PFSK-1 (cell line): Measurements from ENCODE around the gene ATP2A1.

Experiments
- FOXP2 ChIP-seq: optimal IDR thresholded peaks from 2 replicates; pipeline ENCODE3; 2011; ENCODE audit warnings: borderline replicate concordance, control low read depth, inconsistent platforms; ENCODE audit not compliant: insufficient read depth; ENCODE audit errors: extremely low read length, extremely low read depth
- POLR2AphosphoS5 ChIP-seq: IDR thresholded peaks from 2 replicates; pipeline ENCODE4 v1.6.1; 2012; ENCODE audit warnings: low read depth, mild to moderate bottlenecking, control low read depth, low read length, moderate library complexity
- SIN3A ChIP-seq: IDR thresholded peaks from 2 replicates; pipeline ENCODE4 v1.6.1; 2012; ENCODE audit warnings: mild to moderate bottlenecking, low read length, moderate library complexity, borderline replicate concordance; ENCODE audit not compliant: insufficient read depth
- TAF1 ChIP-seq: IDR thresholded peaks from 2 replicates; pipeline ENCODE4 v1.6.1; 2012; ENCODE audit warnings: low read length, control low read depth, borderline replicate concordance; ENCODE audit not compliant: insufficient read depth
- TF ChIP-seq, protein P1 (sequence below), 2 experiments: IDR thresholded peaks; 2 replicates each; pipeline versions ENCODE4 v1.6.1 to v1.8.0; 2011 to 2012; ENCODE audit warnings: low read depth in 2 of 2, low read length in 2 of 2, control low read depth in 1 of 2, inconsistent platforms in 1 of 2, mild to moderate bottlenecking in 1 of 2, moderate library complexity in 1 of 2; ENCODE audit not compliant: insufficient read depth in 1 of 2

The ATP2A1 gene

DNA sequence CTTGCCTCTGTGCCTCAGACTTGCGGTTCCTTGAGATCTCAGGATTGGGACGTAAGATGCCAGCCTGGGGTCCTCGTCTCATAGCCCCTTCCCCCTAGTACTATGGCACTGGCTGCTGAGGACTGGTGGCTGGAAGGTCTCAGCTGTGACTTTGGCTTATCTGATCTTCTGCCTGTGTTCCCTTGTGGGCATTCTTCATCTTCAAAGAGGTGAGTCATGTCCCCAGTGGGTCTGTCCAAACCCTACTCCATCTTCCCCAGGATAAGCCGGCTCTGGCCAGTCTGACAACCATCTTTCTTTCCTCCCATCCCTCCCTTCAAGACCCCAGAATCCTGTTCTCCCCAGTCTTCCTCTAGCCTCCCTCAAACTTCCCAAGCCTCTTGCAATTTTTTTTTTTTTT, 57.1 kb downstream of the ATP2A1 start:
- TF ChIP-seq SIN3A (no peak), TAF1 (no peak), FOXP2 (no peak), POLR2AphosphoS5 (no peak)
- TF ChIP-seq, protein P1, sequence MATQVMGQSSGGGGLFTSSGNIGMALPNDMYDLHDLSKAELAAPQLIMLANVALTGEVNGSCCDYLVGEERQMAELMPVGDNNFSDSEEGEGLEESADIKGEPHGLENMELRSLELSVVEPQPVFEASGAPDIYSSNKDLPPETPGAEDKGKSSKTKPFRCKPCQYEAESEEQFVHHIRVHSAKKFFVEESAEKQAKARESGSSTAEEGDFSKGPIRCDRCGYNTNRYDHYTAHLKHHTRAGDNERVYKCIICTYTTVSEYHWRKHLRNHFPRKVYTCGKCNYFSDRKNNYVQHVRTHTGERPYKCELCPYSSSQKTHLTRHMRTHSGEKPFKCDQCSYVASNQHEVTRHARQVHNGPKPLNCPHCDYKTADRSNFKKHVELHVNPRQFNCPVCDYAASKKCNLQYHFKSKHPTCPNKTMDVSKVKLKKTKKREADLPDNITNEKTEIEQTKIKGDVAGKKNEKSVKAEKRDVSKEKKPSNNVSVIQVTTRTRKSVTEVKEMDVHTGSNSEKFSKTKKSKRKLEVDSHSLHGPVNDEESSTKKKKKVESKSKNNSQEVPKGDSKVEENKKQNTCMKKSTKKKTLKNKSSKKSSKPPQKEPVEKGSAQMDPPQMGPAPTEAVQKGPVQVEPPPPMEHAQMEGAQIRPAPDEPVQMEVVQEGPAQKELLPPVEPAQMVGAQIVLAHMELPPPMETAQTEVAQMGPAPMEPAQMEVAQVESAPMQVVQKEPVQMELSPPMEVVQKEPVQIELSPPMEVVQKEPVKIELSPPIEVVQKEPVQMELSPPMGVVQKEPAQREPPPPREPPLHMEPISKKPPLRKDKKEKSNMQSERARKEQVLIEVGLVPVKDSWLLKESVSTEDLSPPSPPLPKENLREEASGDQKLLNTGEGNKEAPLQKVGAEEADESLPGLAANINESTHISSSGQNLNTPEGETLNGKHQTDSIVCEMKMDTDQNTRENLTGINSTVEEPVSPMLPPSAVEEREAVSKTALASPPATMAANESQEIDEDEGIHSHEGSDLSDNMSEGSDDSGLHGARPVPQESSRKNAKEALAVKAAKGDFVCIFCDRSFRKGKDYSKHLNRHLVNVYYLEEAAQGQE (IDR thresholded peaks at IDR 0.05; ENCODE audit: insufficient read depth in 1 of 2, low read depth in 2 of 2, low read length in 2 of 2) = no peak

DNA sequence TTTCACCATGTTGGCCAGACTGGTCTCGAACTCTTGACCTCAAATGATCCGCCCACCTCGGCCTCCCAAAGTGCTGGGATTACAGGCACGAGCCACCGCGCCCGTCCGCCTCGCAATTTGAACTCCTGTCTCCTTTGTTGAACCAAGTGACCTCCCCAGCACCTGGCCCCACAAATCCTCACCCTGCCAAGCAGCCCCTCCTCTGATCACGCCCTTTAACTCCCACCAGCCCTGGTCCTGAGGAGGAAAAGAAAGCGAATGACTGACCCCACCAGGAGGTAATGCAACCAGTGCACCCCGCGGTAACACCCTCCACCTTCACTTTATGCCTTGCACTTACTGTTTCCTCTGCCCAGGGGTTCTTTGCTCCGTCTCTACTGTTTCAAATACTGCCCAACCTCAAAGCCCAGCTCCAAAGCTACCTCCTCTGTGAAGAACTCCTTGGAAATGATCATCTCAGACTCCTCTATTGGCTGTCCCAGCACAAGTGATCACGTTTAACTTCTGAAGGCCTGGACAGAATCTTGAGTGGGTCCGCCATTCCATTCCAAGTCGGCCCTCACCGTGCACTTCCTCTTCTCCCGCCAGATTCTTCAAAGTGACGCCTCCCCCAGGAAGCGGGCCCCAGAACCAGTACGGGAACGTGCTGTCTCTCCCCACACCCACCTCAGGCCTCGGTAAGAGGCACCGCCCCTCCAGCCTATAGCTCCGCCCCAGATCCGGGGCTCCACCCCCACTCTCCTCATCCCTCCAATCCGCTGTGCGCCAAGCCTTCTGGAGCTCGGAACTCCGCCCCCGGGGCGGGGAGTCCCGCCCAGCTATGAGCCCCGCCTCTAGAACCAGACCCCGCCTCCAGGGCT, 57.9 kb downstream of the ATP2A1 start:
- TF ChIP-seq, protein P1 (IDR thresholded peaks at IDR 0.05; ENCODE audit: insufficient read depth in 1 of 2, low read depth in 2 of 2, low read length in 2 of 2) = no peak
- TF ChIP-seq SIN3A (no peak), POLR2AphosphoS5 (no peak), TAF1 (no peak), FOXP2 (no peak)

DNA sequence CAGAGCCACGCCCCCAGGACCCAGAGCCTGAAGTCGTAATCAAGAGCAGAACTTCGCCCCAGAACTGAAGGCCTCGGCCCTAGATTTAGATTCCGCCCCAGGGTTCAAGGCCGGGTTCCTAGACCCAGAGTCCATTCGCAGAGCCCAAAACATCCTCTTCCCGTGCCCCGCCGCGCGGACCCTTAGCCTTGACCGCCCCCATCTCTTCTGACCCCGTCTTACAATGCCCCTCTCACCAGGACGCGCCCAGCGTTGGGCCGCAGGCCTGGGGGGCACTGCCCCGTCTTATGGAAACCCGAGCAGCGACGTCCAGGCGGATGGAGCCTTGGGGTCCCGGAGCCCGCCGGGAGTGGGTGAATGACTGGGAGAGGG, 58.5 kb downstream of the ATP2A1 start:
- TF ChIP-seq POLR2AphosphoS5 = no peak
- no peak for TF ChIP-seq FOXP2
- TF ChIP-seq, protein P1 (IDR thresholded peaks at IDR 0.05; ENCODE audit: insufficient read depth in 1 of 2, low read depth in 2 of 2, low read length in 2 of 2) = no peak
- no peak for TF ChIP-seq TAF1
- TF ChIP-seq SIN3A = no peak

DNA sequence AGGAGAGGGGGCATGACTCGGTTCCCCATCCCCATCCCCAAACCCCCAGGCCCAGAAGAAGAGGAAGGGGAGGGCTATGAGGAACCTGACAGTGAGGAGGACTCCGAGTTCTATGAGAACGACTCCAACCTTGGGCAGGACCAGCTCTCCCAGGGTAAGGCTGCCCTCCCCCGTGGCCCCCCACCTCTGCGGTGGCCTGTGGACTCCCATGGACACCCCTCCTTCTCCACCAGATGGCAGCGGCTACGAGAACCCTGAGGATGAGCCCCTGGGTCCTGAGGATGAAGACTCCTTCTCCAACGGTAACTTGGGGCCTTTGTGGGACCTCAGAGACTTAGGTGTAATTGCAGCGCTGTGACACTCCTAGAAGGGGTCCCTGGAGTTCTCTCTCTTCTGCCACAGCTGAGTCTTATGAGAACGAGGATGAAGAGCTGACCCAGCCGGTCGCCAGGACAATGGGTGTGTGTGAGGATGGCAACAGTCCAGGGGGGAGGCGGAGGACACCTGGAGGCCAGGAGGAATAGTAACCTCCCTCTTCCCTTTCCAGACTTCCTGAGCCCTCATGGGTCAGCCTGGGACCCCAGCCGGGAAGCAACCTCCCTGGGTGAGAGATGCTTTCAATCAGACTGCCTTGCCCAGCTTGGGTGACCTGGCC, 59.1 kb downstream of the ATP2A1 start:
- TF ChIP-seq, protein P1 (IDR thresholded peaks at IDR 0.05; ENCODE audit: insufficient read depth in 1 of 2, low read depth in 2 of 2, low read length in 2 of 2) = no peak
- TF ChIP-seq POLR2AphosphoS5 (no peak), SIN3A (no peak), FOXP2 (no peak), TAF1 (no peak)
